Fibroblast of the aortic adventitia (primary cell): ENCODE results near the gene PPBP. TPM values are rescaled to one million over a fixed set of nuclear protein-coding genes. Genes with fewer than 3 reads are reported as not detected.
A peak's percentile ranks its signal among the peaks of the same experiment; 100 is the strongest.

Source experiments
- DNase-seq: peaks from one replicate; pipeline ENCODE4 v3.0.0-alpha.2; 2010; ENCODE audit warnings: low read depth
- H3K4me3 ChIP-seq: 2 replicates; pipeline ENCODE4 v1.5.1; 2011; ENCODE audit warnings: low read depth, mild to moderate bottlenecking, control low read depth, low read length, moderate library complexity
- CTCF ChIP-seq: IDR thresholded peaks from 2 replicates; pipeline ENCODE4 v1.5.1; 2011; ENCODE audit warnings: mild to moderate bottlenecking, low read length, control low read depth, inconsistent platforms; ENCODE audit not compliant: insufficient read depth
- small RNA-seq: library from RNA; depleted of rRNA; stranded (forward); fragments of <200 nt; gene quantifications from one replicate; pipeline ENCODE3, GENCODE V24; 2012
- total RNA-seq: library from RNA; depleted of rRNA; stranded (reverse); fragments of >200 nt; gene quantifications from 2 replicates; pipeline ENCODE4 v1.2.3, GENCODE V29; 2012; ENCODE audit warnings: low replicate concordance

Gene PPBP
- total RNA-seq, 1 donor, result not detected

DNA sequence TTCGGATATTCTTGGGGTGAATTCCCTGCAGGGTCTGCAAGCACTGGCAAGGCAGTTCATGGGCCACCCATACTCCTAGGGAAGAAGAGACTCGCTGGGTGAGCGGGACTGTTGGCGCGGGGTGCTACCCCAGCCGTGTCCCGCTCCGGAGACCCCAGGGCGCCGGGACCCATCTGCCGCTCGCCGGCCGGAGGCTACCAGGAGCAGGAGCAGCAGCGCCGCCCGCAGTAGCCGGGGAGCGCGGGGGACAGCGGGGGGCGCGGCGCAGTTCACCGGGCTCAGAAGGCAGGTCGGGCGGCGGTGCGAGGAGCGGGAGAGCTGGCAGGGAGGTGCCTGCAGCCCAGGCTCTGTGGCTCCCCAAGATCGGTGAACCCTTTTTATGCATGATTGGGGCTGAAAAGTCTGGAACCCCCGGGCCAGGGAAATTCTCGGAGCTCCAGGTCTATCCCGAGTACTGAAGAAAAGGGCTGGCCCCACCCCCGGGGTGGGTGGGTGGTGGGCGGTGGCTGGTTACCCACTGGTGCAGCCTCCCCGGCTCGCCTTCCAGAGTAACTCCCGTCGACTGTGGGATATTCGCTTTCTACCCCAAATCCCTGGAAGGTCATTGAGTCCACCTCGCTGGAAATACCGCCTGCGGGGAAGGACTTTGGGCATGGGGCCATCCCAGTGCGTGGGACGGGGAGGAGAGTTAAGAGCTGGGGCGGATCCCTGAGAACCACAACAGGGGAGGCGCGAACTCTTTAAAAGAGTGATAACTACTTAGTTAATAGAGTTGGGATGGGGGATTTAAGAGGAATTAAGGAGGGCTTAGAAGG lies 43.7 kb downstream of the PPBP start:
- H3K4me3 ChIP-seq, result peak overlapping the region; percentile 57
- peak; percentile 28 for DNase-seq
- TF ChIP-seq CTCF, result no peak

- no peak for DNase-seq
- TF ChIP-seq CTCF, result no peak
- no peak overlapping the region for H3K4me3 ChIP-seq
Measured at GRCh38 chr4:73943555-73943954, 44.4 kb downstream of the PPBP start.

- DNase-seq, result no peak
- no peak overlapping the region for H3K4me3 ChIP-seq
- no peak for TF ChIP-seq CTCF
Measured at GRCh38 chr4:73936969-73937368, 51.0 kb downstream of the PPBP start.

Small RNA genes lying within 50 kb of the gene (small RNA-seq; reads per million reads assigned to genes)
- not detected for gene RN7SL218P

Other genes starting within 250 kb of the PPBP start
- 0.98 and 2.4 TPM in 2 replicates for gene CXCL8, start 247.6 kb downstream of the PPBP start, total RNA-seq
- gene CXCL6, start 151.5 kb downstream of the PPBP start, total RNA-seq, result 1.4 and 19.0 TPM in 2 replicates
- gene PF4V1, start 134.9 kb downstream of the PPBP start, total RNA-seq, result not detected in 2 replicates
- 1.3 and 5.2 TPM in 2 replicates for gene CXCL1, start 118.8 kb downstream of the PPBP start, total RNA-seq
- gene PF4, start 6.2 kb downstream of the PPBP start, total RNA-seq, result not detected in 2 replicates
- gene CXCL5, start 10.5 kb upstream of the PPBP start, total RNA-seq, result 0.36 and 2.2 TPM in 2 replicates
- gene CXCL3, start 50.5 kb upstream of the PPBP start, total RNA-seq, result 0.09 TPM in 1 of 2 replicates, not detected in the other
- 1.1 and 1.9 TPM in 2 replicates for gene CXCL2, start 111.0 kb upstream of the PPBP start, total RNA-seq
- 8.2 and 15.0 TPM in 2 replicates for gene MTHFD2L, start 169.9 kb upstream of the PPBP start, total RNA-seq